ENCODE data around the gene MAP3K1.

MAP3K1 gene

DNA sequence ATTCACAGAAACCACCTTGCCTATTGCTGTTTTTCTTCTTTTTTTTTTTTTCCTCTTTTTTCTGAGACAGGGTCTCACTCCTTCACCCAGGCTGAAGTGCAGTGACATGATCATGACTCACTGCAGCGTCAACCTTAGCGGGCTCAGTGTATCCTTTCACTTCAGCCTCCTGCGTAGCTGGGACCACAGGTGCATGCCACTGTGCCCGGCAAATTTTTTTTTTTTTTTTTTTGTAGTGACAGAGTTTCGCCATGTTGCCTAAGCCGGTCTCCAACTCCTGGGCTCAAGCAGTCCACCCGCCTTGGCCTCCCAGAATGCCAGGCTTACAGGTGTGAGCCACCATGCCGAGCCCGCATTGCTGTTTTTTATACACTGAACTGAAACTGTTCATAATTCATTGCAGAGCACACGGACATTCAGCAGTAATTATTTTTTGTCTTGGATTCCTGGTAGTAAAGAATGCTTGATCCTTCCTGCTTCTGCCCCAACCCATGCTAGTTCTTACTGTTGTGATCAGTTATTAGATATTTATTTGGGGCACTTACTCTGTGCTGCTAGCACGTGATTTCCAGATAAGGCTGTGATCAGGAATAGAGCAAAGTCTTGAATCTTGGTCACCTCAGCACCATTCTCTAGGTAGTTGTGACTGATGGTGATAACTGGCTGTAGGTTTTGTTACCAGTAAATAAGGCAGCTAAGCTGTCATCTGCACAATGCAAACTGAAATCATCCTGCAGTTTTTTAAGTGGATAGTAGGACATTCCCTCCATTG, 14.0 kb downstream of the MAP3K1 start:
- Histone ChIP-seq H3K27me3 (ENCODE audit: control insufficient read depth, insufficient read depth, low read length) (no peaks in the 10 kb centered on the region), H3K4me1 (ENCODE audit: control insufficient read depth, low read depth, low read length) (peaks cover 46% of the 10 kb centered on the region), H3K4me3 (ENCODE audit: low read length) (no peak overlapping the region), H3K36me3 (ENCODE audit: control insufficient read depth, low read depth, low read length) (no peaks in the 10 kb centered on the region), H3K27ac (ENCODE audit: low read length) (no peak overlapping the region), H3K9ac (ENCODE audit: low read length) (no peak overlapping the region), H3K9me3 (ENCODE audit: control insufficient read depth, low read depth, low read length) (no peaks in the 10 kb centered on the region)

DNA sequence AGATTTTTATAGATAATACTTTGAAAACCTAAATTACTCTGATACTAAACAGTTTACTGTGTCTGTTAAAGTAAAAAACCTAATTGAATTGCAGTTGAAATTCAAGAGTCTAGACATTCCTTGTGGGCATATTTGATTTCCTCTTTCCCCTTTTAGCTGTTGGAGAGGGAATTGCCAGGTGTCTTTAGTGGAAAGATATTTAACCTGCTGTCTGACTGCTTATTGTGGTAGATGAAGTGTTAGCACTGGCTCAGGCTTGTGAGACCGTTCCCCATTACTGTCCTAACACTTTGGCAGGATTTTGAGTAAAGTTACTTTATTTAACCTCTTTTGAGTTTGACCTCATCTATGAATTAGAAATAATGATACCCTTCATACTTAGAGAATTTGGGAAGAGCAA, 16.4 kb downstream of the MAP3K1 start:
- Histone ChIP-seq H3K27me3 (ENCODE audit: control insufficient read depth, insufficient read depth, low read length) (no peaks in the 10 kb centered on the region), H3K36me3 (ENCODE audit: control insufficient read depth, low read depth, low read length) (no peaks in the 10 kb centered on the region), H3K4me1 (ENCODE audit: control insufficient read depth, low read depth, low read length) (peaks cover 46% of the 10 kb centered on the region), H3K9ac (ENCODE audit: low read length) (no peak overlapping the region), H3K4me3 (ENCODE audit: low read length) (no peak overlapping the region), H3K27ac (ENCODE audit: low read length) (no peak overlapping the region), H3K9me3 (ENCODE audit: control insufficient read depth, low read depth, low read length) (no peaks in the 10 kb centered on the region)

DNA sequence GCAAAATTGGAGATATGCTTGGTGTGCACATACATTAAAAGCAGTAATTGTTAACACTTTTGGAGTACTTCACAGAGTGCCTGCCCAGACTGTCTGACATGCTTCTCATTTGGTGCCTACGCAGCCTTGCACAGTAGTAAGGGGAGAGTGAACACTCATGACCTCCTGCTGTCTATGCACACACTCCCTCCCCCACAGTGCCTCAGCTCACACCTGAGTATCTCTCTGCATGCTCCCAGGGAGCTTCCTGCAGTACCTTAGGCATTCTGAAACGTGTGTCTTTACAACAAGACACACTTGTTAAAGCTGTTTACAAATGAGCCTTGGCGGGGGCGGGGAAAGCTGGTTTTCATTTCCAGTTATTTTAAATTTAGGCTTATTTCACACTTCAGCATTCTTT, 18.0 kb downstream of the MAP3K1 start:
- Histone ChIP-seq H3K9me3 (ENCODE audit: control insufficient read depth, low read depth, low read length) (no peaks in the 10 kb centered on the region), H3K4me3 (ENCODE audit: low read length) (no peak overlapping the region), H3K9ac (ENCODE audit: low read length) (no peak overlapping the region), H3K27ac (ENCODE audit: low read length) (no peak overlapping the region), H3K4me1 (ENCODE audit: control insufficient read depth, low read depth, low read length) (peaks cover 54% of the 10 kb centered on the region), H3K27me3 (ENCODE audit: control insufficient read depth, insufficient read depth, low read length) (no peaks in the 10 kb centered on the region), H3K36me3 (ENCODE audit: control insufficient read depth, low read depth, low read length) (no peaks in the 10 kb centered on the region)

DNA sequence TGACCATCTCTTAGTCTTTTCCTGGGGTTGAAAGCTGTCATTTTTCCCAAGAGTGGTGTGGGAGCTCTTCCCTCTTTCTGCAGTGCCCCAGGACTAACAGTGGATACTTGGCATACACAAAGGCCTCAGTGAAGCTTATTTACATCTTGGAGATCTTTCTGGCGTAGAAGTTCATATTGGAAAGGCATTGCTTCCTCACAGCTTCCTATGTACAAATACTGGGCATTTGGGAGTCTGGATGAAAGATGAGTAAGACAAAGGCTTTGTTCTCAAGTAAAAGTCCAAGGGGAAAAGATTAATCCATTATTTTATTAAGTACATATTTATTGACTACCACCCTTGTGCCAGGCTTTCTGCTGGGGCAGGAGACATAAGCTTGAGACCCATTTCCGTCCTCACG, 22.0 kb downstream of the MAP3K1 start:
- Histone ChIP-seq H3K4me3 (ENCODE audit: low read length) (no peak overlapping the region), H3K9me3 (ENCODE audit: control insufficient read depth, low read depth, low read length) (no peaks in the 10 kb centered on the region), H3K9ac (ENCODE audit: low read length) (no peak overlapping the region), H3K4me1 (ENCODE audit: control insufficient read depth, low read depth, low read length) (peaks cover 36% of the 10 kb centered on the region), H3K27ac (ENCODE audit: low read length) (no peak overlapping the region), H3K27me3 (ENCODE audit: control insufficient read depth, insufficient read depth, low read length) (no peaks in the 10 kb centered on the region), H3K36me3 (ENCODE audit: control insufficient read depth, low read depth, low read length) (no peaks in the 10 kb centered on the region)

DNA sequence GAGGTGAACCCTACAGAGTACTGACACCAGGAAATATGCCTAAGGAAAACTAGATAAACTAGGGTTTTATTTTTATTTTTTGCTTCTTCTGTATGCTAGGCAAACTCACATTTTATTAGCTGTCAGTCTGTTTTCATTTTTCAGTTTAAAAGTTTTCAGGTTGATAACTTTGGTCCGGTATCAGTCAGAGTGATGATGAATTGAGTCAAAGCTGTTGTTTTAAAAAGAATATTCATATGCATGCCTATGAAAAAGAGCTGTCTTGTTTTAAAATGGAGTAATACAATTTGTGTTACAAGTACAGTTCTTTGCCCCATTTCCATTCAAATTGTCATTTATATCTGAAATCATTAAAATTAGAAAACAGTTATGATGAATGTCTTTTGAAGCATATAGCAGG, 22.6 kb downstream of the MAP3K1 start:
- Histone ChIP-seq H3K9me3 (ENCODE audit: control insufficient read depth, low read depth, low read length) (no peaks in the 10 kb centered on the region), H3K9ac (ENCODE audit: low read length) (no peak overlapping the region), H3K27ac (ENCODE audit: low read length) (no peak overlapping the region)

DNA sequence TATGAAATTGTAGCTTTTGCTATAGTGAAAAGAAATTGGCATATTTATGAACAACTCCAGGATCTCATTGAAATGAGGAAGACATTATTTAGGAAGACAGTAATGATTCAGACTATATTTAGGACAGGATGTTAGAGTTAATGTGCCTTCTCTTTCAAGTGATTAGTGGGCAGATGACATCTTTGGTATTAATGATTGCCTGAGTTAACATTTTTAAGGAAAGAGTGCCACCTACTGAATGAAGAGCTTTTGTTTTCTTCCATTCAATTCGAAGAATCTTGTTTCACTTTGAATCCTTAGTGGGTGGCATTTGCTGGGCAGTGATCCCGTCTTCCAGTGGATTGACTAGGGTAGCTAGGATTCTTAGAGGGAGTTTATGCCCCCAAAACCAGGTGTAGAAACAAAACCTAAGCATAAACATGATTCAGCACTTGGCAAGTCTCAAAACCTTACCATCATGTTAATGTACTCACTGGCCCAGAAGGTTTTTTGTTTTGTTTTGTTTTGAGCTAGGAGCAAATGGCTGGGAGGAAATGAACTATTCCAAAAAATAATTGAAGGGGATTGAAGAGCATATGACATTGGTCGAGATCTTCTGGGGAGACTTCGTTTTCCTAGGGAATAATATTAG, 23.2 kb downstream of the MAP3K1 start:
- Histone ChIP-seq H3K27ac (ENCODE audit: low read length) (no peak overlapping the region), H3K9ac (ENCODE audit: low read length) (no peak overlapping the region), H3K27me3 (ENCODE audit: control insufficient read depth, insufficient read depth, low read length) (no peaks in the 10 kb centered on the region), H3K9me3 (ENCODE audit: control insufficient read depth, low read depth, low read length) (no peaks in the 10 kb centered on the region), H3K4me3 (ENCODE audit: low read length) (no peak overlapping the region), H3K36me3 (ENCODE audit: control insufficient read depth, low read depth, low read length) (no peaks in the 10 kb centered on the region), H3K4me1 (ENCODE audit: control insufficient read depth, low read depth, low read length) (peaks cover 30% of the 10 kb centered on the region)

More for the DNA sequence above, 22.6 kb downstream of the MAP3K1 start:
- no peaks in the 10 kb centered on the region for H3K36me3 ChIP-seq (ENCODE audit: control insufficient read depth, low read depth, low read length)
- peaks cover 35% of the 10 kb centered on the region for H3K4me1 ChIP-seq (ENCODE audit: control insufficient read depth, low read depth, low read length)
- no peaks in the 10 kb centered on the region for H3K27me3 ChIP-seq (ENCODE audit: control insufficient read depth, insufficient read depth, low read length)
- no peak overlapping the region for H3K4me3 ChIP-seq (ENCODE audit: low read length)

DNA sequence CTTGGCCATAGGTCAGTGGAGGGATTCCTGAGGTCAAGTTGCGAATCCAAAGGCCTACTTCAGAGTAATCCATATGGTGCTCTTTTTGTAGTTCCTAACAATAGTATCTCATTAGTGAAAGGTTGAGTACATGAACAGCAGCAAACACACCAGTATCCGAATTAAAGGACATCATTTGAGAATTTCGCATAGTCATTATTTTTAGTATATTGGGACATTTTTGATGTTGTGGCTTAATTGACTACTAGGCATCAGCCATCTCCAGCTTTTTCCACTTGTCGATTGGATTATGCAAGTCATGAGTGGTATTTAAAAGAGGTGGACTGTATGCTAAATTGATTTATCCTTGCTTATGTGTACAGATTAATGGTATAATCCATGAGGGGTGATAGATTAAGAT, 23.7 kb downstream of the MAP3K1 start:
- no peak overlapping the region for H3K9ac ChIP-seq (ENCODE audit: low read length)
- H3K9me3 ChIP-seq (ENCODE audit: control insufficient read depth, low read depth, low read length): no peaks in the 10 kb centered on the region
- no peak overlapping the region for H3K4me3 ChIP-seq (ENCODE audit: low read length)
- no peaks in the 10 kb centered on the region for H3K27me3 ChIP-seq (ENCODE audit: control insufficient read depth, insufficient read depth, low read length)
- H3K4me1 ChIP-seq (ENCODE audit: control insufficient read depth, low read depth, low read length): peaks cover 25% of the 10 kb centered on the region
- H3K36me3 ChIP-seq (ENCODE audit: control insufficient read depth, low read depth, low read length): no peaks in the 10 kb centered on the region
- H3K27ac ChIP-seq (ENCODE audit: low read length): no peak overlapping the region

DNA sequence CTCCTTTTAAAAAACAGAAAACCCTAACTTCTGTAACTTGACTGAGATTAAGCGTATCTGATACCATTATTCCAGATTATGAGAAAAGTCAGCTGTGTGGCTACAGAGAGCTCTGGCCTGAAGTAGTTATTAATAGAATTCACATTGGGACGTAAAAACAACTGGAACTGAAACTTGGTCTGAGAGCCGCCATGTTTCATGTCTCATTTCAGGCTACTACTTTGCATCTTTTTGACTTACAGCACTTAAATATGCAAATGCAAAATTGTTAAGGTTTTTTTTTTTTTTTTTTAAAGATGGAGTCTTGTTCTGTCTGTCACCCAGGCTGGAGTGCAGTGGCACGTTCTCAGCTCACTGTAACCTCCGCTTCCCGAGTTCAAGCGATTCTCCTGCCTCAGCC, 25.2 kb downstream of the MAP3K1 start:
- no peaks in the 10 kb centered on the region for H3K36me3 ChIP-seq (ENCODE audit: control insufficient read depth, low read depth, low read length)
- no peaks in the 10 kb centered on the region for H3K27me3 ChIP-seq (ENCODE audit: control insufficient read depth, insufficient read depth, low read length)
- peaks cover 28% of the 10 kb centered on the region for H3K4me1 ChIP-seq (ENCODE audit: control insufficient read depth, low read depth, low read length)
- no peaks in the 10 kb centered on the region for H3K9me3 ChIP-seq (ENCODE audit: control insufficient read depth, low read depth, low read length)
- H3K4me3 ChIP-seq (ENCODE audit: low read length): no peak overlapping the region
- no peak overlapping the region for H3K27ac ChIP-seq (ENCODE audit: low read length)
- H3K9ac ChIP-seq (ENCODE audit: low read length): no peak overlapping the region

DNA sequence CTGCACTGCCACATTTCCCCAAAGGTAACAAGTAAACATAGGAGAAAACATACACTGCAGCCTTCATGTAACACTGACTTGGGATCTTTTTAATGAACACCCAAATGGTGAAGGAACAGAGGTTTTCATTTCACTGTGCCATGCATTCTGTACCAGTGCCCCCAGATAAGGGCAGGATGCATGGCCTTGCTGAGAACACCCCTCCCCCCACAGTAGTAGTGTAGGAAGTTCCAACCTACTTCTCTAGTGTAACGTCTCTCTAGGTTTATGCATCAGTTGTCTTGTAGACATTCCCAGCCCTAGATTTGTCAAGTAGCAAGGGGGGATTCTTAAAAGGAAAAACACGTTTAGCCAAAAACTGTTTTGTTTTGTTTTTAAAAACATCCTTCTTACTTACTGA, 29.9 kb downstream of the MAP3K1 start:
- Histone ChIP-seq H3K27ac (ENCODE audit: low read length) (no peak overlapping the region), H3K36me3 (ENCODE audit: control insufficient read depth, low read depth, low read length) (no peaks in the 10 kb centered on the region), H3K4me3 (ENCODE audit: low read length) (no peak overlapping the region), H3K4me1 (ENCODE audit: control insufficient read depth, low read depth, low read length) (peaks cover 19% of the 10 kb centered on the region), H3K27me3 (ENCODE audit: control insufficient read depth, insufficient read depth, low read length) (no peaks in the 10 kb centered on the region), H3K9ac (ENCODE audit: low read length) (no peak overlapping the region), H3K9me3 (ENCODE audit: control insufficient read depth, low read depth, low read length) (no peaks in the 10 kb centered on the region)

DNA sequence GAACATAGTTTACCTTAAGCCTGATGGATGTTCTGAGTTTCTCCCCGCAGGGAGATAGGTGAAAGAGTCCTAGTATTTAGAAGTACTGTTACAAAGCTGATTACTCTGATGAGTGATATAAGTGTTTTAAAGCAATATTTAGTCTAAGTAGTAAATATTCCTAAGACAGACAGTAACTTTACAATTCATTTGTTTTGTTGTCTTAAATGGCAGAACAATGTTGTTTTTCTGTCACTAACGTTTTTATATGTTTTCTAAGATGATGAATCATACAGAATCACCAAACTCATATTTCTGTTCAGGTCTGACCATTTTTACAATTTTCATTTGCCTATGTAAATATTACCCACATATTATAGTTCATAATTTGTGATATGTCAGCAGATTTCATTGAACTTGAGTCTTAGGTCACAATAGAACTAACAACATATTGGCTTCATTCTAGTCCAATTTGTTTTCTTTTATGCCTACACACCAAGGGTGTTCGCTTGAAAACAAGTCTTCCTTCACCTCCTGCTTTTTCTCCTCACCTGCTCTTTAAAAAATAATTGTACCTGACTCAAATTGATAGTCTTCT, 30.6 kb downstream of the MAP3K1 start:
- H3K36me3 ChIP-seq (ENCODE audit: control insufficient read depth, low read depth, low read length): no peaks in the 10 kb centered on the region
- no peak overlapping the region for H3K4me3 ChIP-seq (ENCODE audit: low read length)
- H3K9ac ChIP-seq (ENCODE audit: low read length): no peak overlapping the region
- H3K27ac ChIP-seq (ENCODE audit: low read length): no peak overlapping the region
- H3K4me1 ChIP-seq (ENCODE audit: control insufficient read depth, low read depth, low read length): peaks cover 19% of the 10 kb centered on the region
- H3K27me3 ChIP-seq (ENCODE audit: control insufficient read depth, insufficient read depth, low read length): no peaks in the 10 kb centered on the region
- no peaks in the 10 kb centered on the region for H3K9me3 ChIP-seq (ENCODE audit: control insufficient read depth, low read depth, low read length)

DNA sequence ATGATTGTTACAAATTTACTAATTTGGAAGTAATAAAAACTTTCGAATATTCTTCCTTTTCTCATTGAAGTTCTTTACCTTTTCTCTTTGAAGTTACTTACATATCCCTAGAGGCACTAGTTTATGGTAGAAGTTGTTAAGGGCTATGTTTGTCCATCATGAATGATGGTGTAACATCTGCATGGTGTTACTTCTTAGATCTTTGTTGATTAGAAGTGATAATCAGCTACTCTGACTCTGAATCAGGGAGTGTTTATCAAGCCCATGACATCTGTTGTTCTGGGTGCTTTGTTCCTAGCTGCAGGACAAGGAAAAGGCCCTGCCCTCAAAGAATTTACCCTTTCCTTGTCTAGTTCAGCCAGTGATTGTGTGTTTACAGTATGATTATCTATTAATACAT, 32.9 kb downstream of the MAP3K1 start:
- Histone ChIP-seq H3K27ac (ENCODE audit: low read length) (no peak overlapping the region), H3K4me3 (ENCODE audit: low read length) (no peak overlapping the region), H3K9me3 (ENCODE audit: control insufficient read depth, low read depth, low read length) (no peaks in the 10 kb centered on the region), H3K9ac (ENCODE audit: low read length) (no peak overlapping the region), H3K36me3 (ENCODE audit: control insufficient read depth, low read depth, low read length) (no peaks in the 10 kb centered on the region), H3K4me1 (ENCODE audit: control insufficient read depth, low read depth, low read length) (peaks cover 19% of the 10 kb centered on the region), H3K27me3 (ENCODE audit: control insufficient read depth, insufficient read depth, low read length) (no peaks in the 10 kb centered on the region)

DNA sequence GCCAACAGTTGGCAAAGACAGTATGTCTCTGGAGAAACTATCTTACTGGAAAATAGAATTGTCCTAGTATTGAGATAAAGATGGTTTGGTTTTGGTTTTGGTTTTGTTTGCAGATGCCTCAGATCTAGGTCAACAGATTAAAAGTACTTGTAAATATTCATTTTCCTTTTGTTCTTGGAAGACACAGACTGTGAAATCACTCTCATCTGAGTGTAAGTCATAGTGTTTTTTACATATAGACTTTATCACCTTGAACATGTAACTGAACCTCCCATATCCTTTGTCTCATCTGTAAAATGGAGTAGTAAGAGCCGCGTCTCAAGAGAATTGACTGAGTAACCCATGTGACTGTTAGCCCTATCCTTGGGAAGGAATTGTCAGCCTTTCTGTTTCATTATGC, 34.3 kb downstream of the MAP3K1 start:
- Histone ChIP-seq H3K36me3 (ENCODE audit: control insufficient read depth, low read depth, low read length) (no peaks in the 10 kb centered on the region), H3K9ac (ENCODE audit: low read length) (no peak overlapping the region), H3K9me3 (ENCODE audit: control insufficient read depth, low read depth, low read length) (no peaks in the 10 kb centered on the region), H3K27me3 (ENCODE audit: control insufficient read depth, insufficient read depth, low read length) (no peaks in the 10 kb centered on the region), H3K4me1 (ENCODE audit: control insufficient read depth, low read depth, low read length) (peaks cover 19% of the 10 kb centered on the region), H3K4me3 (ENCODE audit: low read length) (no peak overlapping the region), H3K27ac (ENCODE audit: low read length) (no peak overlapping the region)

Data from iPS-18a (cell line).